GOT3 (cell line): ENCODE results near the gene ERGIC1.
"Not testable (repeated sequence)": the region's sequence is repeated elsewhere in the genome, so short reads cannot be mapped to it uniquely, and the experiment has no call there.

ENCODE experiments used
- DNase-seq: peaks from one replicate; lab custom pipeline; 2025; ENCODE audit warnings: mixed read lengths; lab: John Stamatoyannopoulos, UW

Gene ERGIC1

GRCh38 chr5:172801179-172801671, 32.8 kb upstream of the ERGIC1 start:
- no peak for DNase-seq

- no peak for DNase-seq
Measured at GRCh38 chr5:172802112-172802511, 31.9 kb upstream of the ERGIC1 start.

GRCh38 chr5:172802567-172803176, 31.4 kb upstream of the ERGIC1 start:
- DNase-seq, result no peak

- no peak for DNase-seq
Measured at GRCh38 chr5:172805018-172805683, 28.9 kb upstream of the ERGIC1 start.

GRCh38 chr5:172805736-172806255, 28.3 kb upstream of the ERGIC1 start:
- DNase-seq, result no peak

- DNase-seq, result no peak
Measured at GRCh38 chr5:172806897-172807672, 27.0 kb upstream of the ERGIC1 start.

GRCh38 chr5:172807766-172808311, 26.2 kb upstream of the ERGIC1 start:
- DNase-seq, result no peak

- no peak for DNase-seq
Measured at GRCh38 chr5:172809774-172810173, 24.3 kb upstream of the ERGIC1 start.

GRCh38 chr5:172810996-172811395, 23.1 kb upstream of the ERGIC1 start:
- not testable (repeated sequence) for DNase-seq

GRCh38 chr5:172815631-172816030, 18.4 kb upstream of the ERGIC1 start:
- DNase-seq, result no peak

GRCh38 chr5:172816925-172817562, 17.0 kb upstream of the ERGIC1 start:
- DNase-seq, result no peak

- no peak for DNase-seq
Measured at GRCh38 chr5:172817664-172818063, 16.4 kb upstream of the ERGIC1 start.

- DNase-seq, result no peak
Measured at GRCh38 chr5:172818081-172818480, 16.0 kb upstream of the ERGIC1 start.

GRCh38 chr5:172819569-172819968, 14.5 kb upstream of the ERGIC1 start:
- DNase-seq, result no peak

- no peak for DNase-seq
Measured at GRCh38 chr5:172820046-172820767, 13.8 kb upstream of the ERGIC1 start.

- no peak for DNase-seq
Measured at GRCh38 chr5:172821340-172821985, 12.6 kb upstream of the ERGIC1 start.

GRCh38 chr5:172823840-172824362, 10.2 kb upstream of the ERGIC1 start:
- no peak for DNase-seq

- no peak for DNase-seq
Measured at GRCh38 chr5:172825610-172826204, 8.3 kb upstream of the ERGIC1 start.

GRCh38 chr5:172827841-172828240, 6.2 kb upstream of the ERGIC1 start:
- no peak for DNase-seq

GRCh38 chr5:172828911-172829431, 5.1 kb upstream of the ERGIC1 start:
- no peak for DNase-seq
